ENCODE results near the gene PDX1.
"Not testable (repeated sequence)": the region's sequence is repeated elsewhere in the genome, so short reads cannot be mapped to it uniquely, and the experiment has no call there.

The PDX1 gene

GRCh38 chr13:27956576-27957300 lies 36.9 kb downstream of the PDX1 start:
- no peak for FAIRE-seq

GRCh38 chr13:27959976-27960361 lies 40.2 kb downstream of the PDX1 start:
- no peak for FAIRE-seq

- no peak for FAIRE-seq
Measured at GRCh38 chr13:27960362-27961226, 40.8 kb downstream of the PDX1 start.

GRCh38 chr13:27961227-27962085 lies 41.7 kb downstream of the PDX1 start:
- FAIRE-seq = no peak

- no peak for FAIRE-seq
Measured at GRCh38 chr13:27962128-27962841, 42.5 kb downstream of the PDX1 start.

- FAIRE-seq = no peak
Measured at GRCh38 chr13:27962982-27963381, 43.2 kb downstream of the PDX1 start.

GRCh38 chr13:27963491-27963890 lies 43.7 kb downstream of the PDX1 start:
- no peak for FAIRE-seq

GRCh38 chr13:27964206-27964605 lies 44.4 kb downstream of the PDX1 start:
- not testable (repeated sequence) for FAIRE-seq

- FAIRE-seq = no peak
Measured at GRCh38 chr13:27964741-27965323, 45.0 kb downstream of the PDX1 start.

GRCh38 chr13:27965343-27965739 lies 45.5 kb downstream of the PDX1 start:
- FAIRE-seq = no peak

- no peak for FAIRE-seq
Measured at GRCh38 chr13:27965740-27966640, 46.2 kb downstream of the PDX1 start.

GRCh38 chr13:27966641-27967202 lies 46.9 kb downstream of the PDX1 start:
- FAIRE-seq = no peak

- no peak for FAIRE-seq
Measured at GRCh38 chr13:27967203-27967735, 47.5 kb downstream of the PDX1 start.

- FAIRE-seq = no peak
Measured at GRCh38 chr13:27967736-27968315, 48.0 kb downstream of the PDX1 start.

GRCh38 chr13:27968316-27969081 lies 48.7 kb downstream of the PDX1 start:
- FAIRE-seq = no peak

- FAIRE-seq = peak; percentile 14
Measured at GRCh38 chr13:27969082-27969865, 49.5 kb downstream of the PDX1 start, which contains the start of gene CDX2. CDX2 (minus strand) TSS chr13:27969315; CDS start chr13:27969006, 309 bp downstream.

GRCh38 chr13:27969866-27970229 lies 50.0 kb downstream of the PDX1 start:
- no peak for FAIRE-seq

Measured in colon (tissue), 2 donors.